H1 (cell line): ENCODE measurements around the gene ZNF317.

Experiments
- BRCA1 ChIP-seq: IDR thresholded peaks from 2 replicates; pipeline ENCODE4 v1.6.1; 2012; ENCODE audit warnings: low read depth, low read length, improper control_type of control experiment
- CTCF ChIP-seq, 3 experiments: IDR thresholded peaks; 1 replicate in 2 of 3; 2 replicates in 1 of 3; pipeline versions ENCODE4 v1.5.1 to v1.6.1; 2011; ENCODE audit warnings: low read length in 3 of 3, mild to moderate bottlenecking in 3 of 3, inconsistent platforms in 2 of 3, low read depth in 1 of 3, moderate library complexity in 1 of 3; ENCODE audit not compliant: insufficient read depth in 1 of 3; ENCODE audit errors: control extremely low read depth in 1 of 3
- EZH2 ChIP-seq: fragments of 200-600 bp; sonication (generic); IDR thresholded peaks from 2 replicates; pipeline ENCODE4 v1.7.1; 2012; ENCODE audit warnings: low read depth, mild to moderate bottlenecking, moderate library complexity, low read length, inconsistent platforms; ENCODE audit not compliant: severe bottlenecking
- MAX ChIP-seq: IDR thresholded peaks from 2 replicates; pipeline ENCODE4 v1.6.1; 2012; ENCODE audit warnings: inconsistent platforms
- POLR2A ChIP-seq, 2 experiments: IDR thresholded peaks; 1 replicate in 1 of 2; 2 replicates in 1 of 2; pipeline ENCODE4 v1.6.1; 2011; ENCODE audit warnings: low read depth in 2 of 2, low read length in 2 of 2, mild to moderate bottlenecking in 2 of 2; ENCODE audit errors: control extremely low read depth in 1 of 2
- POLR2AphosphoS5 ChIP-seq: IDR thresholded peaks from 2 replicates; pipeline ENCODE4 v1.6.1; 2011; ENCODE audit warnings: low read depth, low read length
- RFX5 ChIP-seq: IDR thresholded peaks from 2 replicates; pipeline ENCODE4 v1.6.1; 2011; ENCODE audit warnings: low read depth, low read length, improper control_type of control experiment, borderline replicate concordance
- RXRA ChIP-seq: IDR thresholded peaks from 2 replicates; pipeline ENCODE4 v1.6.1; 2011; ENCODE audit warnings: low read depth, mild to moderate bottlenecking, low read length, moderate library complexity; ENCODE audit not compliant: insufficient read depth
- SAP30 ChIP-seq: fragments of 300-600 bp; sonication (generic); IDR thresholded peaks from 2 replicates; pipeline ENCODE4 v1.7.1; 2012; ENCODE audit warnings: low read length, moderate library complexity, mild to moderate bottlenecking, inconsistent platforms; ENCODE audit not compliant: insufficient read depth, insufficient replicate concordance
- TBP ChIP-seq: IDR thresholded peaks from 2 replicates; pipeline ENCODE4 v1.6.1; 2011; ENCODE audit warnings: low read depth, low read length, improper control_type of control experiment
- TEAD4 ChIP-seq: IDR thresholded peaks from 2 replicates; pipeline ENCODE4 v1.6.1; 2012; ENCODE audit warnings: low read depth, low read length, inconsistent platforms, mixed read lengths

- TF ChIP-seq CTCF (IDR thresholded peaks at IDR 0.05; ENCODE audit: control extremely low read depth in 1 of 3, insufficient read depth in 1 of 3, low read depth in 1 of 3, low read length in 3 of 3): no peak
- TF ChIP-seq POLR2A (IDR thresholded peaks at IDR 0.05; ENCODE audit: control extremely low read depth in 1 of 2, low read depth in 2 of 2, low read length in 2 of 2): no peak
- TF ChIP-seq RXRA: no peak
- TF ChIP-seq RFX5: no peak
- no peak for TF ChIP-seq POLR2AphosphoS5
- TF ChIP-seq SAP30: no peak
- TF ChIP-seq TEAD4: no peak
- TF ChIP-seq TBP: no peak
- no peak for TF ChIP-seq MAX
- TF ChIP-seq EZH2: no peak
- no peak for TF ChIP-seq BRCA1
Observed at GRCh38 chr19:9166846-9167245, 26.6 kb downstream of the ZNF317 start.
